ENCODE data around the gene TENM4.

TENM4 gene

DNA sequence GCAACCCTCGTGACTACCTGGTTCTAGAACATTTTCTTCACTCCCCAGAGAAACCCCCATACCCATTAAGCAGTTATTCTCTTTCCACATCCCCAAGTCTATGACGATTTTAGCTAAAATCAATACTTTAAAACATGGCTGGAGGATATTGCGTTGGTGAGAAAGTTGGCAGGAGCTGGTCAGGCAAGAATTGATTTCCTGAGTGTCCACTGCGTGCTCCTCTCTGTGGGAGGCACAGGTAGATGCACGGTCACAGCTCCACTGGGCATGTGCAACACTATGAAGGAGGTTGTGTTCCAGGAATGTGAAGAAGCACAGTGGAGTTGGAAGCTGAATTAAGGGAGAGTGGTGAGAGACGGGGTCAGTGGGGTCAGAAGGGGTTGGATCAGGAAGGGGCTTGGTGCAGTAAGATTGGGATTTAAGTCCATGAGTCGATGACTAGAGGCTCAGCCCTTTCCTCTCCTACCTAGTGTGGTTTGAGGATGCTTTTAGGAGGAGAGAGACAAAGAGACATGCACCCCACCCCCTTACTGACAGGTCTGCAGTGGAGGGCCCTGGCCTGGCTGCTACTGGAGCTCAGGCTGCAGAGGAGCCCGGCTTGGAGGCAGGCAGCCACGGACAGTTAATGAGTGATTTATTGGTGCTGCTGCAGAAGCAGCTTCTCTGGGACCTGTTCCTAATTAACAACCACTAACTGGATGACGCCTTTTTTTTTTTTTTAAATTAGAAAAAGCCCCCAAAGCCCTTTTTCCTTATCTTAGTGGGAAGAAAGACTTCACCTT is 395.6 kb downstream of the TENM4 start:
- DNase-seq: no peak

DNA sequence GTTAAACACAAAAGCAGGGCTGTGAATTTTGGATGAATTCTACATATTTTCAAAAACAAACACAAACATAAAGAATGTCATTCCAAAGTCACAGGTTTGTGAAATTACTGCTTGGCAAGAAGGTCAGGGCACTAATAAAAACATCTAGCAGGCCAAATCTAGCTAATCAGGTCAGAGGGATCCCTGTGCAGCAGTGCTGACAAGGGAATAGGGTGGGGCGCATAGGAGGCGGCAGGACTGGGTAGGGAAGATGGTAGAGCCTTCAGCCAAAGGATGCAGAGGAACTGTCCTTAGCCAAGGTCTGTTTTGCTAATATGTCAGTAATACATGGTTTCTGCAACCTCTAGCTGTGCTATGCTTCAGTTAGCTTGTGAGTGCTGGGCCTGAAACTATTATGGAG is 396.6 kb downstream of the TENM4 start:
- no peak for DNase-seq

DNA sequence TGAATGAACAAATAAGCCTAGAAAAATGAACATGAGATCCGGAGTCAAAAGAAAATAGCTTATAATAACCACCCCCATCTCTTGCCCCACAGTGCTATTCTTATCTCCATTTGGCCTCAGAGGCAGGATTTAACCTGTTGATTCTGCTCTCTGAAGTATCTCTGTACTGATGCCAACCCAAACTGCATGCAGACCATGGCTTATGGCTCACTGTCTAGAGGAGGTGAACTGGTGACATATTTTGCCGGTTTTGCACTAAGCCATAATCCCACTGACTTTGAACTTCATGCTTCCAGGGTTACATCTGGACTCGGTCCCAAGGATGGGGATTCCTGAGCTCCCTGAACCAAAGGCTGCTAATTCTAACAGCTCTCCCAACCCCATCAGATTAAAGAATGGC is 397.1 kb downstream of the TENM4 start:
- no peak for DNase-seq

DNA sequence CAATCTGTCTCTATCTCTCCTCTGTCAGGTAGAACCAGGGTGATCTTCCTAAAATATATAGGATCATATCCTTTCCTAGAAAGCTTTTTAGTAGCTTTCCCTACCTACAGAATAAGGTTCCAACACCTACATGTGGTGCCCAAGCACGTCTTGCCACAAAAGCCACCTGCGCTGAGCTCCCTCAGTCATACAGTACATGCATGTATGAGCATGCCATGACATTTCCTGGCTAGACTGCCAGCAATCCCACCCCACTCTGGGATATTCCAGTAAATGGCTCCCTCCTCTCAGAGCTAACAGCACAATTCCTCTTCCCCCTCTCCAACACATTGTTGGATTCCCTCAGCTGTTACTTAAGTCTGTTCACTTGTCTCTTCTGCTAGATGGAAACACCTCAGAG is 398.0 kb downstream of the TENM4 start:
- no peak for DNase-seq

DNA sequence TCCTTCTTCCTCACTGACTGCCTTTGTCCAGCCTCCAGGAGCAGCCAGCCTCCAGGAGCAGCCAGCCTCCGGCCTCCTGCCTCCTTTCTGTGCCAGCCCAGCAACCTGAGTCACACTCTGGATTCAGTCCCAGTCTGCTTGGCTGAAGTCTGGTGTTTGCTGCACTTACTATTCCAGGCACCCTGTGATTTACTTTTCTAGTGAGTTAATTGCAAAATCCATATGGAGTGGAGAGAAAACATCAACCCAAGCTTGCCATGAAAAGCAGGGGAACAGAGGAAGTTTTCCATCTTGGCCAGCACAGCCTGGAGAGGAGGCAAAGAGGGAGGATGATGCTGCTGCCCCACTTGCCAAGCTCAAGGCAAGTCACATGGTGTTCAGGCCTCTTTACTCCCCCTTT is 400.5 kb downstream of the TENM4 start:
- no peak for DNase-seq

DNA sequence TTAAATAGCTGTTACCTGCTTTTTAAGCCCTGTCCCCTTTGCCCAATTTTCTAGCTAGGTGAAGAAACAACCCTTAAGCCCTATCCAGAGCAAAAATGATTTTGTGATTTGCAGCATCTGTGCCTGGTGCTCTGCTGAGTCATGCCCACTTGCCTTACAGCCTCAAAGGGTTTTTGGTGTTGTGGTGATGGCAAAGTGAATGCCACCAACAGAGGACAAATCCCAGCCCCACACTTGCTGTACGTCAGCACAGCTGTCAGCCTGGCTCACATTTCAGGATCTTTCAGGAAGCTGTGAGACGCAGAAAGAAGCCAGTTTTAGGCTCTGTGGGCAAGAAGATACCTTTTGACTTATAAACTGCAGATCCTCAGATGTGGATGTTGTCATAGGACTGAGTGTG is 401.7 kb downstream of the TENM4 start:
- no peak for DNase-seq

DNA sequence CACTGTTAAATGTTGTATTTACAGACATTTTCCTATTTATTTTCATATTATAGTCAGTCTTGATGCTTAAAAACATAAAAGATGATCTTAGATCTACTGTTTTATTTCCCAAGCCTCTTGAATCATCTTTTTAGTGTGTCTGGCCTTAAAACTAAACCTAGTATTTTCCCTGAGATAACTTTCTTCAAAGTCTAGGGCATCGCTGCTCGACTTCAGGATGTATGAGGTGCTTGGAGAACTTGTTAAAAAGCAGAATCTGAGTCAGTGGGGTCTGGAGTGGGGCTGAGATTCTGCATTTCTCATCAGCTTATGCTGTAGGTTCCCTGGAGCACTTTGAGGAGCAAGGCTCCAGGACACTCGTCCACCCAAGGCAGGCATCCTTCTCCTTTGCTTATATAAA is 404.9 kb downstream of the TENM4 start:
- no peak for DNase-seq

DNA sequence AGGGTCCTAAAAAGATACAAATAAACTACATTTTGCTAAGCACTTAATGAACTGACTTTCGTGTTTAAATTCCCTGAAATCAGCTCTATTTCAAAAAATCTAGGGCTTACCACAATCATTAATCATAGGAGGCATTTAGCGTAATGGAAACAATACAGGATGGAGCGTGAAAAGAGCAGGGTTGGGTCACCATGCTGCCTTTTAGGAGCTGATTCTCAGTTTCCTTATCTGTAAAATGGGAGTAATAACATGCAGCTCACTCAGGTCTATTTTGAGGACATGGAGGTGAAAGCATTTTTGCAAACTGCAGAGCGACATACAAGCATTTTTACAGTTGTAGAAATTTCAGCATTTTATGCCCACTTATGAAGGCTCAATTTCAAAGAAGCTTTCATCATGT is 407.0 kb downstream of the TENM4 start:
- DNase-seq: no peak

DNA sequence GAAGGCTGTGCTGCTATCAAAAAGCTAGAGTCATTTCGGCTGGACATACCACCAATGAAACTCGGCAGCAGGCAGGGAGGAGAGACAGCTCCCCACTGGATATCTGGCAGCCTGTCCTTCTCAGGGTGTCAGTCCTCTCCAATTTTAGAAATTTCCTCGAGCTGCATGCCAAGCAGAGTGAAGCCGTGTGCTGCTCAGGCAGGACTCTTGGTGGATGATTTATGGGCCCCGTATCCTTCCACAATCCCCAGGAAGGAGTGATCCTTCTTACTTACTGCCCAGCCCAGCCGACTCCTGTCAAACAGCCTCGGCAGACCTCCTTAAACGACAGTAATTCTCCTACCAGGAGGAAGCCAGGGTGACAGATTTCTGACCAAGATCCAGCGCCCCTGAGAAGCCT is 410.4 kb downstream of the TENM4 start:
- DNase-seq: no peak

DNA sequence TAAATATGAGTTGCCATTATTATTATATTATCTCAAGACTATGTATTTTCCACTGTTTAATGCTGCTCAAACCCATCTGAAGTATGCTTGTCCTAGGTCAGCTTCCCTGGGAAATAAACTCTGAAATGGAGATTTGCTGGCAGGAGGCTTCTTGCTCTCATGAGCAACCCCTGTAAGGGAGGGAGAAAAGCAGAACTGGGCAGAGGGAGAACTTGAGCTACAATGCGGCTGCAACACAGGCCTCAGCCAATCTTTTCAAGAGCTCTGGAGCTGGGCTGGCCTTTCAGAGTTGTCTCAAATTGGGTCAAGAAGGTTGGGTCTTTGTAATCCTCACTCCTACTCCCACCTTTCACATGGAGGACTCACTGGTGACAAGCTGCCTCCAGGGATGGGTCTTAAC is 412.6 kb downstream of the TENM4 start:
- peak; percentile 62 for DNase-seq

DNA sequence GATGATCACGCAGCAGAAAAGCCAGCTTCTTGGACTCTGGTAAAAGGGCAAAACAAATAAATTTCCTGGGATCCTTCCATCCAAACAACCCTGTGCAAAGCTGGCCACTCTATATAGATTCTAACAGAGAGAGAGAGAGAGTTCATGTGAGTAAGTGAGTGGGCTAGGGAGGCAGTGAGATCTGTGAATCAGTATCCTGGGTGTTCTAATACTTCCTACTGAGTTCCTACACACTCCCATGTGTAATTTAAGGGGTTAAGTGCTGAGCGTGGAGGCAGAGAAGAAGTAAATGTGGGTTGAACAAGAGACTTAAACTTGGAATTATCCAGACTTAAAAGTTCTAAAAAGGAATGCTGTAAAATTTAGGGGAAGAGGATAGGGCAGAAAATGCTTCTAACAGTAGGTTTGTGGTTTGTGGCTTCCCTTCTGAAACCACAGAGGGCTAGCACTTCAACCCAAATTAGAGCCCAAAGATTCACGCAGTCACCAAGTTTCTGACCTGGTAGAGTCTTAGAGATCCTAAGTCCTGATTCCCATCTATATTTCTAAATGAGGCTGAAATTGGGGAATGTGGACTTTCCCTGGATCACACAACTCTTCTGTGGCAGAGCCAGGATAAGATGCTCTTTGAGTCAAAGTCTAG is 413.9 kb downstream of the TENM4 start:
- peak; percentile 81 for DNase-seq

DNA sequence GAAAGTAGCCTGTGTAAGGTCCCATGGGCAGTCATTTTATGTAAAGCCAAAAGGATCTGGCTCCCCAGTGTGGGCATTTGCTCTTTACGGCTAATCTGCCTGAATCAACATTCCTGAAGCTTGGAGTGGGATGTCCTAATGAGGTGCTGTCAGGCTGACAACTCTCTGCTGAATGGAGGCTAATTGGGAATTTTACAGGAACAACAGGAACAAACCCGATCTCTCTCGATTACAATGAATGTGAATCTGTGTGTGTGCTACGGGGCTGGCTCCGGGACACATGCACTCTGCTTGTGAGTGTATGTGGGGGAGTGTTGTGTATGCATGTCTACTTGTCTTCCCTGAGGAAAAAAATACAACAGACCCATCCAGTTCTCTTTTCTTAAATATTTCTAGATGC is 415.2 kb downstream of the TENM4 start:
- no peak for DNase-seq

DNA sequence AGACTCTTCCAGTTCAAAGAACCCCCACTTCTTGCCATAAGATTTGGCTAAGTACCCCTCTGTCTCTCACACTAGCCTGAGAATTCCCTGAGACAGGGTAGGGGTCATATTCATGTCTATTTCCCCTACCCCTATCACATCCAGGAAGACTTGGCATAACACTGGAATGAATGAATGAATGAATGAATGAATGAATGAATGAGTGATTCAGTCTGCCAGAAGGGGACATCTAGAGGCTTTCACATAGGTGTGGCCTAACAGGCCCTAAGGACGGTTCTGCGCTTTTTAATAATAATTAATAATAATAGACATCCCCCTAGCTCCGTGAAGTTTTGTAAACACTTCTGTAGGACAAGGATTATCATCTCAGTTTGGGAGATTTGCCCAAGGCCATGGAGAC is 415.7 kb downstream of the TENM4 start:
- no peak for DNase-seq

DNA sequence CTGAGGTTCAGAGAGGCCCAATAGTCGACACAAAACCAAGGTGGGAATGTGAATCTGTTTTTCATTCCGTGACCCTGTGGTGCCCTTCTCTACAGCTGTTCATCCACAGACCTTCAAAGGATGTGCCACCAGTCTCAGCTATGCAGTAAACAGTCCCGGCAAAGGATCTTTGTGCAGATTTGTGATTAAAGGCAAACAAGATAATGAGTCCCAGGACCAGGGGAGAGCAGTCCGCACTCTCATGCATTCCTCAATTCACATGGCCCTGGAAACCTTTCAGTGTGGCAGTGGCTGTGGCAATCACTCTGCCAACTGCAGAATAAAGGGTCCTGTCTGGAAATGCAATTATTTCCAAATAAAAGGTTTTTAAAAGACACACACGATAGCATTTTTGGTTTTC is 418.6 kb downstream of the TENM4 start:
- DNase-seq: no peak

DNA sequence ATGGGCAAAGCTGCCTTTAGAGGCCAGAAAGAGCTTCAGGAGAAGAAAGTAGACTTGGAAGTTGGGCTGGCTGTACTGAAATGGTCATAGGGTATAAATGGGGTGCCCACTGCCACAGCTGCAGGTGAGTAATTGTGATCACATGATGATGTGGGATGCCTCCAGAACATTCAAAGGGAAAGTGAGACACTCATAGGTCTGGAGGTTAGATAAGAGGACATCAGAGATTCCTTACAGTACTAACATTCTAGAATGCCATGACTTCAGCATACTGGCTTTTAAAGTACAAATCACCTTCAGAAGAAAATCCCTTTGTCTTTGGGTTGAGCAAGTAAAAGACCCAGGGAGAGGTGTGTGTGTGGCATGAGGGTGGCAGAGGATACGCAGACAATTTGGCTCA is 419.2 kb downstream of the TENM4 start:
- DNase-seq: no peak

DNA sequence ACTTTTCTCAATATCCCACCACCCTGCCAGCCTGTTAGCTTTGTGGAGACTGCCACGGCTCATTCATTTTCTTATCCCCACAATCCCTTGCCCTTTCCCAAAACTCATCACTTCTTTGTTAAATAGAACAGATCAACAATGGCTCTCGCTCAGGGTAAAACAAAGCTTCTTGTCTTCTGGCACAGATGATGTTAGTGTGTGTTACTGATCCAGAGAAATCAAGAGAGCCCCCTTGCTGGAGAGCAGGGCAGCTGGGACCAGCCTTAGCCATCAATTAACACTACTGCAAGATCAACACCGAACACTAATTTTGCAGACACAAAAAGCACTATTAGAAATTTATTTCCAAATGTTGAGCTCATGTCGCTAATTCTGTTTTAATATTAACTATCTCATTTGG is 420.9 kb downstream of the TENM4 start:
- DNase-seq: no peak

DNA sequence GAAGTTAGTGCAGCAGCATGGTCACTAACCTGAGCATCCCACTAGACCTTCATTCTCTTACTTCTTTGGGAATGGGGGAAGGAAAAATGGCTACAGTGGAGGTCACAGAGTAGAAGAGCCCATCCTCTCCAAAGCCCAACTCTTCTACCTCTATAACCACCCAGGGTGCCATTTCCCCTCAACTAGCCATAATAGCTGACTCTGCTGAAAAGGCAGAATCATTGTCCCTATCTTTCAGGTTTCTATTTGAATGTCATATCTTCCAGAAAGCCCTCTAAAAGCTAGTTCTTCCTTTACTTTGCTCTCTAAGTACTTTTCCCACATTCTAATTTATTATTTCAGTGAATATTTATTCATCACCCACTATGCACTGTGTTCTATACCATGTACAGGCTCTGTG is 421.6 kb downstream of the TENM4 start:
- DNase-seq: no peak

DNA sequence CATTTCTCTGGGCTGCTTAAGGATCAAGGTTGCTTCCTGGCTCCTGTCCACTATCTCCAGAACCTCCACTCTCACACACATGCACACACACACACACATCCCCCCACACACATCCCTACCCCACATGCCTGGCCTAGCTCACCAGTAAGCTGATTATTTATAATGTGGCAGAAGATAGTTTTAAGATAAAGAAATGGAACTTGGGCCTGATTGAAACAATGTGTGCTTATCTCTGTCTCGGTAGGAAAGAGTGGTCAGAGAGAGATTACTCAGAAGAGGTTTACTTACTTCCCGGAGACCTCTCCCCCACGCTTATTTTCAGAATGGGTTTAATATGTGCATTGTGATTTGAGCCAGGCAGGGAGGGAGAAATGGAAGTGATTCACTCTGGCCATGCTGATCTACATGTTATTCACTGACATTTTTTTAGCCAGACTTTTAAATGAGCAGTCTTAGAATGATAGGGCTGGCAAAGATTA is 422.4 kb downstream of the TENM4 start:
- no peak for DNase-seq

DNA sequence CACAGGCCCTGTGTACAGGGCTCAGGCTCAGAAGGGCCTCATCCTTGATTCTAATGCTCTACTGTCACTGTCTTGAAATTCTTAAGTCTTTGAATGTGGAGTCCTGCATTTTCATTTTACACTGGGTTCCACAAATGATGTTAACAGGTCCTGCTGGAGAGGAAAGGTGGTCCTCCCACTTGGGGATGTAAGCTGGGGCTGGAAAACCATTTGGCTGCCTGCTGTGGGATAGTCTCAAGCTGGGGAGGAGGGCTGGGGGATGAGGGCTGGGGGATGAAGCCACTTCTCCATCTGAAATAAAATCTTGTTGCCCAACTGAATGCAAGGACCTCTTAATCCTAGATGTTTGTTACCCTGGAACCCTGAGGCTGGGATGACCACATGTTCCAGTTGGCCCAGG is 423.0 kb downstream of the TENM4 start:
- DNase-seq: no peak

DNA sequence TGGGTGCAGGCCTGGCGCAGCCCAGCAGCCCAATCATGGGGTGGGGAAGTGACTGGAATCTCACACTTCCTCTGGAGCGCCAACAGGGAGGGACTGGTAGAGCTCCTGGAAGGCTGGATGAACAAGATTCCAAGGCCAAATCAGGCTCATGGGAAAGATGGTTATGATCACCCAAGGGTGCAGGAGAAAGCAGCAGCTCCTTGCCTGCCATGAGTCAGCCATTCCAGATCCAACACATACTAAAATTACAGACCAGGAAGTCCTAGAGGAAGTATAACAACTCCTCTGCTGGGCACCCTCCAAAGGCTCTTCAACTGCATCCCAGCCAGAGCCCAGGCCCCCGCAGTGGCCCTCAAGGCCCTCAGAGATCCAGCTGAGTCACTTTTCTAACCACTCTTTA is 427.3 kb downstream of the TENM4 start:
- no peak for DNase-seq

DNA sequence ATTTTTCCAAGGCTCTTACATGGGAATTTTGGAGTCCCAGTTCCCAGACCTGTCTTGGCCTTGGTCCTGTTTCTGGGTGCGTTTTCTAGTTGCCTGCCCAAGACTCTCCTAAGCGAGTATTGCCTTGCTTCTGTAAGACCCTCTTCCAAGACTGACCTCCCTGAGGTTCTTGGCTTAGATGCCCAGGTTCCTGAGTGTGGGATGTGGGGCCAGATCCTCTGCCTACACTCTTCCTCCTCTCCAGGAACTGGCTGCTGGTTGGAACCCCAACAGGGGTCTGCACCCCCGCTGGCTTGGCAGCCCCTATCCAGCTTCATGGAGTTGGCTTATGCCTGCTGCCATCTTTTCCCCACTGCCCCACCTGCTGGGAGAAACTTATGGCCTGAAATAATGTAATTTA is 429.5 kb downstream of the TENM4 start:
- no peak for DNase-seq

DNA sequence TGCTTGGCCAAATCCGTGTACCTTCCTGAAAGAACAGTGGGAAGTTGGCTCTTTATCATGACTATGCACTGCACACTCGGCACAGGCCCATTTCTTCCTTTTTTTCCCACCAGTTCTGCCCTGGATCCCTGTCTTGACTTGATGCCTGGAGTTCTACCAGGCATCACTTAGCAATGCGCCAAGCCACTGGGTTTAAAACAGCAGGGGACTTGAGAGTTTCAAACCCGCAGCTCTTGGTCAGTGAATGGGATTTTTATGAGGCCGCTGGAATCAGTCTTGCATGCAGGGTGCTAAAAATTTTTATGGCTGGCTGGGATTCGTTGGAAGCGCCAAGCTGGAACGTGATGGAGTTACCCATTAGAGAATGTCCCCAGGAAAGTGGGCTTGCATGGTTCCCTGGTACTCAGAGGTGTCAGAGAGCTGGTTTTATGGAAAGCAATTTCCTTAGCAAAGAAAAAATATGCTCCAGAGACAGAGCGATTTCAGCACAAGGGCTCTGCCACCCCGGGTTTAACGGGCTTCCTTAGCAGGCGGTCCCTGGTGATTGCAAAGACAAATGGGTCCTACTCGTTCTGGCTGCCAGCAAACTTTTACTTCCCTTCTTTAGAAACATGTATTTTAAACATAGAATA is 432.9 kb downstream of the TENM4 start:
- no peak for DNase-seq

DNA sequence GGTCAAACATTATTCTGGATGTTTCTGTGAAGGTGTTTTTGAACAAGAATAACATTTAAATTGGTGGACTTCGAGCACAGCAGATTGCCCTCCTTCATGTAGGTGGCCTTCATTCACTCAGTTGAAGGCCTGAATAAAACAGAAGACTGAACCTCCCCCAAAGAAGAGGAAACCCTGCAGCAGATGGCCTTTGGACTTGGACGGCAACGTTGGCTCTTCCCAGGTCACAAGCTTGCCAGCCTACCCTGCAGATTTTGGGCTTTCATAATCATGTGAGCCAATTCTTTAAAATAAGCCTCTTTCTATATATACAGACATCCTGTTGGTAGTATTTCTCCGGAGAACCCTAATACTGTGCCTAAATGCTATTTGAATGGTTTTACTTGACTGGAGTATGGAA is 434.0 kb downstream of the TENM4 start:
- no peak for DNase-seq

DNA sequence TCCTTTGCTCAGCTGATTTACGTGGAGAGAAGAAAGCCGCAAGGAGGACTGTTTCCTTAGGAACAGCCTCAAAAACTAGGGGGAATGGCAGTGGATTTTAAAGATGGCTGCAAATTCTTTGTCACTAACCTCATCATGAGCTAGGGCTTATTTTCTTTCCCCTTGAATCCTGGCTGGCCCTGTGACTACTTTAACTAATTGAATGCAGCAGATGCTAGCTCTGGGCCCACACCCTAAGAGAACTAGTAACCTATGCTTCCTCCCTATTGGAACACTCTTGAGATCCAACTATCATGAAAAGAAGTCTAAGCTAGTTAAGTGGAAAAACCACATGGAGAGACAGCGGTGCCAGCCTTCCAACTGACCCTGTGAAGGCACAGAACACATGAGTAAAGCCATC is 444.8 kb downstream of the TENM4 start:
- DNase-seq: no peak
